T-helper 1 cell treated with Interleukin-12 subunit alpha and Interleukin-12 subunit beta and Interleukin-4 antibody, amounts not matched to agents 30 μg/mL and 1 μg/mL, for 36 hours (primary cell): ENCODE results near the gene UGT1A4.
"Not testable (repeated sequence)": the region's sequence is repeated elsewhere in the genome, so short reads cannot be mapped to it uniquely, and the experiment has no call there.

Experiments
- H3K27ac Mint-ChIP-seq: one replicate; pipeline ENCODE4 v1.8.0; 2021; ENCODE audit warnings: mild to moderate bottlenecking, mixed read lengths
- H3K27me3 Mint-ChIP-seq: one replicate; pipeline ENCODE4 v1.8.0; 2021; ENCODE audit warnings: low read depth, mixed read lengths
- H3K36me3 Mint-ChIP-seq: one replicate; pipeline ENCODE4 v1.8.0; 2021; ENCODE audit warnings: low read depth, mixed read lengths
- H3K4me1 Mint-ChIP-seq: one replicate; pipeline ENCODE4 v1.8.0; 2021; ENCODE audit warnings: low read depth, mixed read lengths
- H3K4me3 Mint-ChIP-seq: one replicate; pipeline ENCODE4 v1.8.0; 2021; ENCODE audit warnings: mild to moderate bottlenecking, moderate library complexity, mixed read lengths
- H3K9me3 Mint-ChIP-seq: one replicate; pipeline ENCODE4 v1.8.0; 2021; ENCODE audit warnings: mixed read lengths

UGT1A4 gene

GRCh38 chr2:233751212-233752009, 32.9 kb downstream of the UGT1A4 start:
- not testable (repeated sequence) for H3K27ac Mint-ChIP-seq, H3K4me1 Mint-ChIP-seq, H3K4me3 Mint-ChIP-seq, H3K27me3 Mint-ChIP-seq, H3K36me3 Mint-ChIP-seq
- H3K9me3 Mint-ChIP-seq = peaks cover 19% of the 10 kb centered on the region

DNA sequence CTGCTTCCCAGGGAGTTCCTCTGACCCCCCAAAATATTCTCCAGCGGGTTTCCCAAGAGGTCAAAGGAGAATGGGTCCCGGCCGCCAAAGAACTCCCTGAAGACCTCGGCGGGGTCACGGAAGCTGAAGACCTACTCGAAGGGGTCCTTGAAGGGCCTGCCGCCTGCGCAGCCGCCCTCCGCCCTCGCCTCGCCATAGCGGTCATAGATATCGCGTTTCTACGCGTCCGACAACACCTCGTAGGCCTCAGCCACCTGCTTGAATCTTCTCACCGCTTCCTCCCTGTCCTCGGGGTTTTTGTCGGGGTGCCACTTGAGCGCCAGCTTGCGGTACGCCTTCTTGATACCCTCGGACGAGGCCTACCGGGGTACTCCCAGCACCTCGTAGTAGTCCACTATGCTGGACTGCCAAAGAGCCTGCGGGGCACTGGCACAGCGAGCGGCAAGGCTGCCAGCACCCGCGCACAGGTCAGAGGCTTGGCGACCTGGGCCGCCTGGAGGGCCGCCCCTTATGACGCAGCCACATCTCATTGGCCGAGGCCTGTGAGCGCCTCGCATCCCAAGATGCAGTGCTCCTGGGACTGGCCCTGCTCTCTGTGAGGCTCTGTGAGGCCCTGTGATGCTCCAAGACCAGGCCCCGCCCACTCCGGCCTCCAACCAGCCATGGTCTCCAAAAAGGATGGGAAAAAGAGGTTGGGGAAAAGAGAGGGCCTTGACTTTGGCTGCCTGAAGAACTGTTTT, 36.5 kb downstream of the UGT1A4 start:
- Mint-ChIP-seq H3K27me3 (peaks cover 4% of the 10 kb centered on the region), H3K36me3 (no peaks in the 10 kb centered on the region), H3K27ac (no peak overlapping the region), H3K9me3 (peaks cover 14% of the 10 kb centered on the region), H3K4me3 (no peak overlapping the region), H3K4me1 (no peaks in the 10 kb centered on the region)

- peaks cover 2% of the 10 kb centered on the region for H3K9me3 Mint-ChIP-seq
- H3K4me1 Mint-ChIP-seq = no peaks in the 10 kb centered on the region
- no peaks in the 10 kb centered on the region for H3K36me3 Mint-ChIP-seq
- H3K27me3 Mint-ChIP-seq = peaks cover 4% of the 10 kb centered on the region
- no peak overlapping the region for H3K27ac Mint-ChIP-seq
- H3K4me3 Mint-ChIP-seq = no peak overlapping the region
Observed at GRCh38 chr2:233756429-233757081, 38.0 kb downstream of the UGT1A4 start.

DNA sequence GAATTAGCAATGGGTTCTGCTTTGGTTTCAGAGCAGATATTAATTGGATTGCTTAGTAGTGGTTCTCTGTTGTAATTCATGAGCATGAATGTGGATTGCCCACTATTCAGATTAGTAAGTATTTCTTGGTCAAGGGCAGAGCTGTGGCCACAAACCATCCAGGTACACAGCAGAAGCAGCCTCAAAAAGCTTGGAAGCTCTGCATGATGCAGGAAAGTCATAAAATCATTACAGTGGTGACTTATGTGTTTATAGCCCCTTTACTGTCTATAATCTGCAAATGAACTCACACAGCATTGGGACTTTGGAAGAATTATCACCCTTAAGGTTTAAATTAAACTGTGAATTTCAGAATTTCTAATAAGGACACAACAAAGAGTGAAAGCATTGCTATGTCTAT, 39.6 kb downstream of the UGT1A4 start:
- H3K4me3 Mint-ChIP-seq = no peak overlapping the region
- H3K4me1 Mint-ChIP-seq = no peaks in the 10 kb centered on the region
- H3K9me3 Mint-ChIP-seq = no peaks in the 10 kb centered on the region
- no peak overlapping the region for H3K27ac Mint-ChIP-seq
- no peaks in the 10 kb centered on the region for H3K27me3 Mint-ChIP-seq
- no peaks in the 10 kb centered on the region for H3K36me3 Mint-ChIP-seq

DNA sequence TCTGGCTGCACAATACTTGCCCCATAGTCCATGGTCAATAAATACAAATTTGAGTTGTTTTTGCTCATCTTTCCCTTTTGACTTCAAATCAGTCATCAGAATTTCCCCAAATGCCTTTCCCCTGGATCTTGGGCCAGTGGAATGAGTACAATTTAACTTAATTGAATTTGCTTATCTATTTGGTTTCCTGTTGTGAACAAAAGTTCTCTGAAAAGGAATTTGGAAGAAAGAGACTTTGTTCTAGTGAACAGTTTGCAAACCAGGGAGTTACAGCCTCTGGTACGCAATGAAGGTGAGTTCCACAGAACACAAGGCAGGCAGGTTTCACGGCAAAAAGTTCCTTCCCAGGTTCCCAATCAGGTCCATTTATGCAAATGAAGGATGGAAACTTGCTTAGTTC, 40.3 kb downstream of the UGT1A4 start:
- H3K27ac Mint-ChIP-seq = no peak overlapping the region
- no peak overlapping the region for H3K4me3 Mint-ChIP-seq
- no peaks in the 10 kb centered on the region for H3K36me3 Mint-ChIP-seq
- H3K9me3 Mint-ChIP-seq = no peaks in the 10 kb centered on the region
- H3K27me3 Mint-ChIP-seq = no peaks in the 10 kb centered on the region
- H3K4me1 Mint-ChIP-seq = no peaks in the 10 kb centered on the region

GRCh38 chr2:233760043-233760442, 41.5 kb downstream of the UGT1A4 start, which contains the start of gene UGT1A1:
UGT1A1 (plus strand) TSS chr2:233760270; CDS start chr2:233760288, 18 bp downstream.
- H3K36me3 Mint-ChIP-seq = no peaks in the 10 kb centered on the region
- H3K27me3 Mint-ChIP-seq = no peaks in the 10 kb centered on the region
- H3K4me1 Mint-ChIP-seq = no peaks in the 10 kb centered on the region
- no peak within 1 kb of the TSS for H3K4me3 Mint-ChIP-seq
- no peak within 1 kb of the TSS for H3K27ac Mint-ChIP-seq
- H3K9me3 Mint-ChIP-seq = no peaks in the 10 kb centered on the region

DNA sequence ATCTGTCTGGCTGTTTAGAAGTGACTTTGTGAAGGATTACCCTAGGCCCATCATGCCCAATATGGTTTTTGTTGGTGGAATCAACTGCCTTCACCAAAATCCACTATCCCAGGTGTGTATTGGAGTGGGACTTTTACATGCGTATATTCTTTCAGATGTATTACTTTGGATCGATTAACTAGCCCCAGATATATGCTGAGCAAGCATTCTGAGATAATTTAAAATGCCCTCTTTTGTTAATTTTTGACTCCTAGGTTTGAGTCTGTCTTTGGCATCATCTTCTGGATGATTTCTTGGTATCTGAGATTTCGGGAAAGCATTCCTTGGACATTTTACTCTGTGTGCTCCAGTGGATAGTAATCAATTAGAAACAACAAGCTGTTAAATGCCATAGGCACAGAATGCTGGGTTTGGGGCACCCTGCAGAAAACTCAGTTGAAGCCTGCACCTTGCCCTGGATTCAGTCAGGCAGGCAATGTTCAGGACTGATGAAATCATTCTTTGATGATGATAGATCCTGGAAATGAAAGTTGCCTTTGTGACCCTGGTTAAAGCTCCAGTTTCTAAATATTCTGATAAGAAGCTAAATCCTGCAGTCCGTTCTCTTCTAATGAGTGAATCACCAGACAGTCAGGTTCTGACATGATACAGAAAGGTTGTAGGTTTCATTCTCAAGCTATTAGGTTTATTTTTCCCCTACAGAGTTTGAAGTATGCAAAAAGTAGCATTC, 42.7 kb downstream of the UGT1A4 start:
- no peak overlapping the region for H3K4me3 Mint-ChIP-seq
- no peaks in the 10 kb centered on the region for H3K27me3 Mint-ChIP-seq
- H3K36me3 Mint-ChIP-seq = no peaks in the 10 kb centered on the region
- no peaks in the 10 kb centered on the region for H3K9me3 Mint-ChIP-seq
- H3K27ac Mint-ChIP-seq = no peak overlapping the region
- H3K4me1 Mint-ChIP-seq = no peaks in the 10 kb centered on the region

DNA sequence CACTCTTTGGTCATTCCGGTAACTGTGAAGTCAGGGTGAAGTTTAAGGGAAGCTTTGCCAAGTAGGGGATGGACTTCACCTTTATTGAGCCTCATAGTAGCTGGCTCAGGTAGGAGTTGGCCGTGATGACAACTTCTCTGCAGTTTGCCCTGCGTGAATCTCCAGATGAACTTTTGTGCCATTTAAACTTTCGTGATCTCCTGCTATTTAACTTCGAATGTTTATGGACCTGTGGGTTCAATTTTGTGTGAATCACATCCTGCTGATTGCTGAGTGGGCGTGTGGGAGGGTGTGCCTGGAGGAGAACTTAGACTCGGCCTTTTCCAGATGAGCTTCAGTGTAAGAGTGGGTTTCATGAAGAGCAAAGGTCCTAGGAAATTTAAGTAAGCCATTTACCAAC, 45.7 kb downstream of the UGT1A4 start:
- Mint-ChIP-seq H3K9me3 (no peaks in the 10 kb centered on the region), H3K4me1 (no peaks in the 10 kb centered on the region), H3K27ac (no peak overlapping the region), H3K27me3 (no peaks in the 10 kb centered on the region), H3K4me3 (no peak overlapping the region), H3K36me3 (no peaks in the 10 kb centered on the region)

DNA sequence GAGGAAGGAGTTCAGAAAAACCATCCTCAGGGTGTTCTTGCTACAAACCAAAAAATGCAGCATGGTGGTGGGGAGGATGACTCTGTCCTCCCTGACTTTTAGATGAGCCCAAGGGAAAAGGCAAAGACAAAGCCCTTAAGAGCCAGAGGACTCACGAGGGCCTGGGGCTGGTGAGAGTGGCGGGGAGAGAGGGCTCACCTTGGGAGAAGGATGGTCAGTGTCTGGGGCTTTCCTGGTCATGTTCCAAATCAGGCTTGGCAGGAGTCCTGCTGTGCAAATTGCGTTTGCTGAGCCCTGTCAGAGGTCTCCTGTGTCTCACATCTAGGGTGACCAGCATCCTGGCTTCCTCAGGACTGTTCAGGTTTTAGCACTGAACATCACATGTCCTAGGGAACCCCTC, 46.2 kb downstream of the UGT1A4 start:
- no peak overlapping the region for H3K4me3 Mint-ChIP-seq
- no peaks in the 10 kb centered on the region for H3K4me1 Mint-ChIP-seq
- H3K36me3 Mint-ChIP-seq = no peaks in the 10 kb centered on the region
- no peak overlapping the region for H3K27ac Mint-ChIP-seq
- H3K27me3 Mint-ChIP-seq = no peaks in the 10 kb centered on the region
- no peaks in the 10 kb centered on the region for H3K9me3 Mint-ChIP-seq

DNA sequence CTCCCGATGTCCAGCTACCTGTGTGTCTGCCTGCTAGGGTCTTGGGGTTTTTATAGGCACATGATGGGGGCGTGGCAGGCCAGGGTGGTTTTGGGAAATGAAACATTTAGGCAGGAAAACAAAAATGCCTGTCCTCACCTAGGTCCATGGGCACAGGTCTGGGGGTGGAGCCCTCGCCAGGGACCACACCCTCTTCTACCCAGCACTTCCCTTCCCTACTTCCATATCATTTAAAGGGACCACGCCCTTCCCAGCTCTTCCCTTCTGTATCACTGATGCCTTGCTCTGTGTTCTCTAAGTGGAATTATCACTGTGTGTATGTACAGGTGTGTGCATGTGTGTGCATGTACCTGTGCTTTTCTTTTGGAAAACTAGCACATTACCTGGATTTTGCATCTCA, 47.9 kb downstream of the UGT1A4 start:
- Mint-ChIP-seq H3K27me3 (no peaks in the 10 kb centered on the region), H3K9me3 (no peaks in the 10 kb centered on the region), H3K27ac (no peak overlapping the region), H3K36me3 (no peaks in the 10 kb centered on the region), H3K4me3 (no peak overlapping the region), H3K4me1 (no peaks in the 10 kb centered on the region)

GRCh38 chr2:233768076-233768475, 49.5 kb downstream of the UGT1A4 start:
- Mint-ChIP-seq H3K4me1 (no peaks in the 10 kb centered on the region), H3K27me3 (no peaks in the 10 kb centered on the region), H3K36me3 (no peaks in the 10 kb centered on the region), H3K4me3 (no peak overlapping the region), H3K27ac (no peak overlapping the region), H3K9me3 (no peaks in the 10 kb centered on the region)

DNA sequence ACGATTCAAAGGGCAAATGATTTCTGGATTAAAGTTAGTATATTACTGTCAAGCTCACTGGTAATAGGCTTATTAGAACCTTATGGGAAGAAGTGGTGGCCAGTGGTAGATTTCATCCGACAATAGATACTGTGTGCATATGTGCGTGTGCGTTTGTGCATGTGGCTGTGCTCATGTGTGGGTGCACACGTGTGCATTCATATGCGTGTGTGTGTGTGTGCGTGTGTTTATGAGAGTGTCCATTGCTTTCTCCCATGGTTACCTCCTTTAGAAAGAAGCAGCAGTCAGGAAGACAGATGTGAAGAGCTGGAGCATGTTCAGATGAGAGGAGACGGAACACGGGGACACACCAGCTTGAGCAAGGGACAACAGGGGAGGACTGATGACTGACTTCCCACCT, 50.7 kb downstream of the UGT1A4 start:
- no peaks in the 10 kb centered on the region for H3K27me3 Mint-ChIP-seq
- no peaks in the 10 kb centered on the region for H3K9me3 Mint-ChIP-seq
- no peak overlapping the region for H3K27ac Mint-ChIP-seq
- H3K36me3 Mint-ChIP-seq = no peaks in the 10 kb centered on the region
- no peaks in the 10 kb centered on the region for H3K4me1 Mint-ChIP-seq
- no peak overlapping the region for H3K4me3 Mint-ChIP-seq

DNA sequence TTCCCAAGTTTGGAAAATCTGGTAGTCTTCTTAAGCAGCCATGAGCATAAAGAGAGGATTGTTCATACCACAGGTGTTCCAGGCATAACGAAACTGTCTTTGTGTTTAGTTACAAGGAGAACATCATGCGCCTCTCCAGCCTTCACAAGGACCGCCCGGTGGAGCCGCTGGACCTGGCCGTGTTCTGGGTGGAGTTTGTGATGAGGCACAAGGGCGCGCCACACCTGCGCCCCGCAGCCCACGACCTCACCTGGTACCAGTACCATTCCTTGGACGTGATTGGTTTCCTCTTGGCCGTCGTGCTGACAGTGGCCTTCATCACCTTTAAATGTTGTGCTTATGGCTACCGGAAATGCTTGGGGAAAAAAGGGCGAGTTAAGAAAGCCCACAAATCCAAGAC, 53.6 kb downstream of the UGT1A4 start:
- H3K27me3 Mint-ChIP-seq = no peaks in the 10 kb centered on the region

DNA sequence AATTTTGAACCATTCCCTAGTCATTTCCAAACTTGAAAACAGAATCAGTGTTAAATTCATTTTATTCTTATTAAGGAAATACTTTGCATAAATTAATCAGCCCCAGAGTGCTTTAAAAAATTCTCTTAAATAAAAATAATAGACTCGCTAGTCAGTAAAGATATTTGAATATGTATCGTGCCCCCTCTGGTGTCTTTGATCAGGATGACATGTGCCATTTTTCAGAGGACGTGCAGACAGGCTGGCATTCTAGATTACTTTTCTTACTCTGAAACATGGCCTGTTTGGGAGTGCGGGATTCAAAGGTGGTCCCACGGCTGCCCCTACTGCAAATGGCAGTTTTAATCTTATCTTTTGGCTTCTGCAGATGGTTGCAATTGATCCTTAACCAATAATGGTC, 54.0 kb downstream of the UGT1A4 start:
- H3K4me3 Mint-ChIP-seq = no peak overlapping the region
- no peaks in the 10 kb centered on the region for H3K27me3 Mint-ChIP-seq
- H3K27ac Mint-ChIP-seq = no peak overlapping the region
- H3K9me3 Mint-ChIP-seq = peaks cover 13% of the 10 kb centered on the region
- no peaks in the 10 kb centered on the region for H3K4me1 Mint-ChIP-seq
- H3K36me3 Mint-ChIP-seq = no peaks in the 10 kb centered on the region

More for the DNA sequence above, 53.6 kb downstream of the UGT1A4 start:
- Mint-ChIP-seq H3K27ac (no peak overlapping the region), H3K9me3 (peaks cover 11% of the 10 kb centered on the region), H3K36me3 (no peaks in the 10 kb centered on the region), H3K4me3 (no peak overlapping the region), H3K4me1 (no peaks in the 10 kb centered on the region)
